Subcutaneous adipose tissue (tissue), 4 donors: ENCODE results near the gene ESR1. TPM values are rescaled to one million over a fixed set of nuclear protein-coding genes. Genes with fewer than 3 reads are reported as not detected.

Experiments
- CTCF ChIP-seq: fragments of 450-650 bp; IDR thresholded peaks from one replicate; pipeline ENCODE4 v1.5.1; 2016; ENCODE audit warnings: low read depth, mild to moderate bottlenecking, control low read depth, antibody characterized with exemption, moderate library complexity
- total RNA-seq, 4 donors: library from RNA; depleted of rRNA; stranded (reverse); fragments of >200 nt; gene quantifications; one replicate each; pipeline ENCODE4 v1.1.0, GENCODE V29; 2016

Gene ESR1
- total RNA-seq, 4 donors from 2014 or later, result 3.2 to 5.8 (median 4.1) TPM

GRCh38 chr6:152143359-152143758, 335.9 kb downstream of the ESR1 start:
- TF ChIP-seq CTCF, result no peak

DNA sequence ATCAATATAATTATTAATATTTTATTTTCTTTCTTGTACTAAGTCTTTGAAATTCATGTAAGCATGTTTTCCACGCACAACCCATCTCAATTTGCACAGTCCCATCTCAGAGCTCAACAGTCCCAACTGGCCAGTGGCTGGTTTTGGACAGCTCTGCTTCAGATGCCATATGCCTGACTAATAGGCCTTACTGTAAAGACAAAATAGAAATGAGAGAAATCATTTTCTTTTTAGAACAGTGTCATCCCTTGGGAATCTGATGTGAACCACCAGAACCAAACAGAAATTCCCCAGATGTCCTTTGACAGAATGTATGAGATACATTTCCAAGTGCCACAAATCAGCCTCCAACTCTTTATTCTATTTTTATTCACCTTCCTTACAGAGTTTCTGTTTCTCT, 338.9 kb downstream of the ESR1 start:
- no peak for TF ChIP-seq CTCF

DNA sequence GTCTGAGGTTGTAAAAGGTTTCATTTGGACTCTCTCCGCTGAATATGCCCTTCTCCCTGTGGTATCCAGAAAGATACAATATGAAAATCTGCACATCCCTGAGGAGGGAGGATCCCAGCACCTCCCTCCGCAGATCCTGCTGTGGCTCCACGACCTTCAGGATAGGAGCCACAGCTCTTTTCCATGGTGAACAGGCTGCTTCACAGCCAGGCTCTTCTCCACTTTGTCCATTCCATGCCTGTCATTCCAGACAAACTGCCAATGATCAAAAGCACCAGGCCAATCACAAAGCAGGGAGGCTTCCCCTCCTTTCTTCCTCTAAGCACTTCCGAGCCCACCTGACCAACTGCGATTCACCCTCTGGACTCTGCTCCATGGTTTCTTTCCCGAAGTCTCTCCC, 339.8 kb downstream of the ESR1 start:
- no peak for TF ChIP-seq CTCF

DNA sequence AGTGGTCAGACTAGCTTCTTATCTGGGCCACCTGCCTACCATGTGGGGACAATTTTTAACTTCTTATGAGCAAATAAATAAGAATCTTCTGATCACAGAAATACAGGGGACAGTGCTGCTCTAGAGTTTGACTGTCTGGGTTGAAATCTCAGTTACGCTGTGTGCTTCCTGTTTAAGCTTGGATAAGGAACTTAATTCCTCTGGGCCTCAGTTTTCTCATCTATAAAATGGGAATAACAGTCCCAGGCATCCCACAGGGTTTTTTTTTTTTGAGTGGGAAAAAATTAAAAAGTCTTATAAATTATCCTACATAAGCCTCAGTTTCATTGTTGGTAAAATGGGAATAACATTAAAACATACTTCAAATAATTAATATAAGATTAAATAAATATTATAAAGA, 340.9 kb downstream of the ESR1 start:
- no peak for TF ChIP-seq CTCF

DNA sequence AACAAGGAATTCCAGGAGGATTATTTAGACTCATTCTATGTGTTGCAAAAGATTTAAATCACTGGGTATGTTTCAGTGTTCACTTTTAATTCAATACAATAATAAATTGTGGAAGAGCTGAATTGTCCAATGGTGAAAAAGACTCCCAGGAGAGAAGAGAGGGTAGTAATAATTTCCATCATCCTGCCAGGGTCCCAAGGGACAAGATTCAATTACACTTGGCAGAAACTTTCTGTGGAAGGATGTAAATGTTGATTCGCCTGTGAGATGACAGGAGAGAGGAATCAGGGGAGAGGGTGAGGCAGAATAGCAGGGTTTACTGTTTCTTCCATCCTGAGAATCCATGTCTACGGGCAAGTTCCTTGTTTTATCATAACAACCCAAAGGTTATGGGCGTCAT, 342.7 kb downstream of the ESR1 start:
- TF ChIP-seq CTCF, result no peak

GRCh38 chr6:152151920-152152319, 344.4 kb downstream of the ESR1 start:
- TF ChIP-seq CTCF, result no peak

DNA sequence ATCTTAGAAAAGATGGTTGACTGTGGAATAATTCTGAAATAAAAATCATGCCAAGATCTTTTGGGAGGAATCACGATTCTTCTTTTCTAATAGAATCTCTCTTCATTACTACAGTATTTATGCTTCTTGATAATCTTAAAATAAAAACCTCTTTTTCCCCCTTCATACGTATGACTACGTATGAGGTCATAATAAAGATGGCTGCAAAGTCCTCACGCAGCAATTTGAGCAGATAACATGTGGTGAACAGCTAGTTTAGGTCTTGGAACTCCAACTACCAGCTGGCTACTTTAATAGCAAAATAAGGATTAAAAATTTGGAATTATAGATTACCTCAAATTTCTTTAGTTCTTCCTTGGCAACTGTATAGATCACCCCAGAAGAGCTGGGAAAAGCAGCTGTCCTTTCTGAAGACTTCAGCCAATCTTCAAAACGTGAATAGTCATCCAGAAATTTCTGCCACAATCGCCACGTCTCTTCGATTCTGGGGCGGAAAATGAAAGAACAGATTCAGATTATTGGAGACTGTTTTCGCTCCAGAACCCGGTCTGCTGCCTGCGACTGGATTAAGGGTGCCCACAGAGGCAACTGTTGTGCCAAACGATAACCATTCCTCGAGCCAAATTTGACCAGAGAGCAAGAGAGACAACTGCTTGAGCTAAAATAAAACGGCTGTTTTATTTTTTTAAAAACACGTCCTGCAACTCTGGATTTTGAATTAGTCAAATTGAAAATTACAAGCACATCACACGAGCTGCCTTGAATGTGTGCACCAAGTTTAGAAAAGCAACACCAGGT, 347.3 kb downstream of the ESR1 start:
- no peak for TF ChIP-seq CTCF
